IMR-90 (cell line): ENCODE results near the gene PLVAP. TPM values are rescaled to one million over a fixed set of nuclear protein-coding genes. Genes with fewer than 3 reads are reported as not detected.

Experiments
- ATAC-seq: fragments of 200-7000 bp; cut with Tn5 transposase; 2 replicates; pipeline ENCODE4 v1.9.1; 2020; ENCODE audit warnings: low read depth, mild to moderate bottlenecking, moderate library complexity
- BruUV-seq: library from RNA; stranded (reverse); fragments of 400-500 nt; replicated peaks from 2 replicates; lab custom pipeline; 2021; lab: Mats Ljungman, UMichigan
- CTCF ChIA-PET: fragments of 300-600 bp; formaldehyde crosslinking; extraction: SDS; loops from one replicate; lab custom pipeline; 2021; ENCODE audit warnings: antibody characterized with exemption; lab: Yijun Ruan, JAX
- POLR2A ChIA-PET: fragments of 300-600 bp; sonication (Branson Sonifier 250); formaldehyde crosslinking; loops from one replicate; lab custom pipeline; 2022; ENCODE audit warnings: antibody characterized with exemption; ENCODE audit not compliant: unreplicated experiment; lab: Charles Lee
- DNase-seq: peaks from one replicate; pipeline ENCODE4 v3.0.0; 2013
- H2AFZ ChIP-seq: replicated peaks from 2 replicates; pipeline ENCODE3; 2013; ENCODE audit warnings: low read length, mild to moderate bottlenecking; ENCODE audit not compliant: poor library complexity
- H2AK5ac ChIP-seq: 2 replicates; pipeline ENCODE4 v1.6.1; 2013; ENCODE audit warnings: low read depth, low read length, inconsistent platforms
- H2AK9ac ChIP-seq: replicated peaks from 2 replicates; pipeline ENCODE3; 2013; ENCODE audit warnings: mild to moderate bottlenecking, low read depth, low read length, moderate library complexity; ENCODE audit not compliant: poor library complexity
- H2BK120ac ChIP-seq: 2 replicates; pipeline ENCODE4 v1.6.1; 2013; ENCODE audit warnings: low read depth, low read length, inconsistent platforms
- H2BK15ac ChIP-seq: 3 replicates; pipeline ENCODE4 v1.6.1; 2013; ENCODE audit warnings: low read depth, low read length, inconsistent platforms
- H2BK20ac ChIP-seq: 2 replicates; pipeline ENCODE4 v1.6.1; 2013; ENCODE audit warnings: low read depth, mild to moderate bottlenecking, inconsistent platforms, low read length, moderate library complexity
- H2BK5ac ChIP-seq: 2 replicates; pipeline ENCODE4 v1.6.1; 2013; ENCODE audit warnings: mild to moderate bottlenecking, low read depth, low read length, inconsistent platforms; ENCODE audit not compliant: poor library complexity, severe bottlenecking
- H3K14ac ChIP-seq: replicated peaks from 2 replicates; pipeline ENCODE4 v1.6.1; 2013; ENCODE audit warnings: low read depth, low read length, inconsistent platforms
- H3K18ac ChIP-seq: 2 replicates; pipeline ENCODE4 v1.6.1; 2013; ENCODE audit warnings: low read depth, low read length, control low read depth
- H3K23ac ChIP-seq: 2 replicates; pipeline ENCODE4 v1.6.1; 2013; ENCODE audit warnings: low read depth, low read length, inconsistent platforms
- H3K27ac ChIP-seq: 2 replicates; pipeline ENCODE4 v1.5.1; 2013; ENCODE audit warnings: mild to moderate bottlenecking, control low read depth, low read length; ENCODE audit not compliant: insufficient read depth
- H3K27me3 ChIP-seq: 2 replicates; pipeline ENCODE4 v1.6.1; 2013; ENCODE audit warnings: low read length; ENCODE audit not compliant: control insufficient read depth, insufficient read depth
- H3K36me3 ChIP-seq: 2 replicates; pipeline ENCODE4 v1.6.1; 2013; ENCODE audit warnings: low read length, mixed read lengths; ENCODE audit not compliant: control insufficient read depth, insufficient read depth
- H3K4ac ChIP-seq: 2 replicates; pipeline ENCODE4 v1.6.1; 2013; ENCODE audit warnings: low read depth, low read length, inconsistent platforms
- H3K4me1 ChIP-seq: 2 replicates; pipeline ENCODE4 v1.6.1; 2013; ENCODE audit warnings: low read length, mixed read lengths; ENCODE audit not compliant: control insufficient read depth, insufficient read depth
- H3K4me2 ChIP-seq: 2 replicates; pipeline ENCODE4 v1.6.1; 2013; ENCODE audit warnings: low read depth, mild to moderate bottlenecking, control low read depth, low read length, moderate library complexity
- H3K4me3 ChIP-seq: 2 replicates; pipeline ENCODE4 v1.5.1; 2013; ENCODE audit warnings: low read depth, mild to moderate bottlenecking, control low read depth, low read length, moderate library complexity; ENCODE audit not compliant: insufficient read depth
- H3K56ac ChIP-seq: 2 replicates; pipeline ENCODE4 v1.6.1; 2013; ENCODE audit warnings: low read length, inconsistent platforms; ENCODE audit not compliant: insufficient read depth; ENCODE audit errors: extremely low read depth
- H3K79me1 ChIP-seq, 2 experiments: 2 replicates each; pipeline ENCODE4 v1.6.1; 2013; ENCODE audit warnings: low read length in 2 of 2, inconsistent platforms in 1 of 2, low read depth in 1 of 2
- H3K9ac ChIP-seq: 2 replicates; pipeline ENCODE4 v1.6.1; 2013; ENCODE audit warnings: low read depth, low read length, control low read depth
- H3K9me1 ChIP-seq: 2 replicates; pipeline ENCODE4 v1.6.1; 2013; ENCODE audit warnings: low read length, inconsistent platforms; ENCODE audit not compliant: insufficient read depth
- H3K9me3 ChIP-seq: 2 replicates; pipeline ENCODE4 v1.6.1; 2013; ENCODE audit warnings: low read length; ENCODE audit not compliant: control insufficient read depth, insufficient read depth
- H4K20me1 ChIP-seq: 2 replicates; pipeline ENCODE4 v1.6.1; 2013; ENCODE audit warnings: low read length, inconsistent platforms; ENCODE audit not compliant: insufficient read depth
- H4K5ac ChIP-seq: 2 replicates; pipeline ENCODE4 v1.6.1; 2013; ENCODE audit warnings: mild to moderate bottlenecking, low read depth, low read length, control low read depth
- H4K8ac ChIP-seq, 2 experiments: 2 replicates each; pipeline ENCODE4 v1.6.1; 2013; ENCODE audit warnings: low read depth in 2 of 2, low read length in 2 of 2, control low read depth in 1 of 2, inconsistent platforms in 1 of 2
- H4K91ac ChIP-seq: 2 replicates; pipeline ENCODE4 v1.6.1; 2013; ENCODE audit warnings: low read depth, low read length, inconsistent platforms; ENCODE audit not compliant: insufficient read depth
- CEBPB ChIP-seq: IDR thresholded peaks from 2 replicates; pipeline ENCODE4 v1.6.1; 2012; ENCODE audit warnings: low read depth, low read length, improper control_type of control experiment
- CTCF ChIP-seq: conservative IDR thresholded peaks from 2 replicates; pipeline ENCODE4 v1.5.1; 2012; ENCODE audit warnings: mild to moderate bottlenecking, low read depth, low read length, improper control_type of control experiment
- ELK1 ChIP-seq: fragments of 150-350 bp; IDR thresholded peaks from 2 replicates; pipeline ENCODE4 v1.6.1; 2016; ENCODE audit warnings: low read depth, mild to moderate bottlenecking, low read length, moderate library complexity, borderline replicate concordance
- FOS ChIP-seq: fragments of 150-350 bp; IDR thresholded peaks from 2 replicates; pipeline ENCODE4 v1.6.1; 2016; ENCODE audit warnings: low read depth, low read length
- MAZ ChIP-seq: IDR thresholded peaks from 2 replicates; pipeline ENCODE4 v1.6.1; 2012; ENCODE audit warnings: low read depth, mild to moderate bottlenecking, low read length, improper control_type of control experiment, moderate library complexity, borderline replicate concordance
- POLR2A ChIP-seq: IDR thresholded peaks from 2 replicates; pipeline ENCODE4 v1.6.1; 2012; ENCODE audit warnings: mild to moderate bottlenecking, low read depth, low read length
- RAD21 ChIP-seq: IDR thresholded peaks from 2 replicates; pipeline ENCODE4 v1.6.1; 2012; ENCODE audit warnings: low read length, improper control_type of control experiment
- RCOR1 ChIP-seq: IDR thresholded peaks from 2 replicates; pipeline ENCODE4 v1.6.1; 2012; ENCODE audit warnings: mild to moderate bottlenecking, low read length, improper control_type of control experiment; ENCODE audit not compliant: insufficient replicate concordance
- SMC3 ChIP-seq: fragments of 150-350 bp; IDR thresholded peaks from 2 replicates; pipeline ENCODE4 v1.6.1; 2016; ENCODE audit warnings: low read depth, mild to moderate bottlenecking, antibody characterized with exemption, low read length, moderate library complexity
- USF2 ChIP-seq: fragments of 150-350 bp; IDR thresholded peaks from 2 replicates; pipeline ENCODE4 v1.6.1; 2017; ENCODE audit warnings: mild to moderate bottlenecking, antibody characterized with exemption, low read length, low read depth
- WGBS, 2 experiments: methylation state at CpG; one replicate each; pipeline versions ENCODE4 v1.1.5 to v1.1.7; 2013; ENCODE audit warnings: missing lambda C conversion rate in 2 of 2; ENCODE audit not compliant: insufficient read length in 1 of 2; ENCODE audit errors: extremely low coverage in 2 of 2; 5-methylcytosine and 5-hydroxymethylcytosine counted together
- dilution Hi-C: fragments of 300-500 bp; cut with HindIII; formaldehyde crosslinking; loops from one replicate; pipeline ENCODE4 v1.14.3; 2018; ENCODE audit warnings: low sequenced_read_pairs; ENCODE audit not compliant: unreplicated experiment
- in situ Hi-C: fragments of 300-500 bp; cut with MboI; formaldehyde crosslinking; loops from 3 replicates; pipeline ENCODE4 v1.14.3; 2019; ENCODE audit warnings: low sequenced_read_pairs, inconsistent platforms, mixed read lengths
- intact Hi-C: fragments of 100-400 bp; cut with micrococcal nuclease; formaldehyde crosslinking; loops from 2 replicates; pipeline ENCODE4 v1.10.0; 2022
- polyA plus RNA-seq, 3 experiments: library from polyadenylated mRNA; depleted of rRNA; stranded (reverse); fragments of >200 nt; gene quantifications; 2 replicates each; pipeline ENCODE4 v1.2.3, GENCODE V29; 2012; ENCODE audit warnings: low replicate concordance in 1 of 3
- total RNA-seq: library from RNA; depleted of rRNA; stranded (reverse); fragments of >200 nt; gene quantifications from 2 replicates; pipeline ENCODE4 v1.2.3, GENCODE V29; 2012

PLVAP gene
- total and polyA plus RNA-seq, 2 of the 4 experiments (the other 2 are of a cell fraction), result not detected

GRCh38 chr19:17394891-17395415 is 17.8 kb upstream of the PLVAP start:
- H4K91ac ChIP-seq, result no peak overlapping the region
- ATAC-seq (peak; percentile 27), DNase-seq (peak; percentile 53)
- H3K18ac ChIP-seq, result no peak overlapping the region
- no peak overlapping the region for H3K14ac ChIP-seq
- no peak overlapping the region for H3K27ac ChIP-seq
- H4K20me1 ChIP-seq, result no peaks in the 10 kb centered on the region
- 57% methylated on average over 6 of the region's 19 CpGs; no CpG with 5 or more reads in 1 of the 2 experiments for WGBS, 2 experiments
- H4K8ac ChIP-seq, result peak overlapping the region; percentile 29 to 71; a peak in 3 of 4 replicates
- H3K9me3 ChIP-seq, result no peaks in the 10 kb centered on the region
- H3K27me3 ChIP-seq, result peaks cover 2% of the 10 kb centered on the region
- H2AFZ ChIP-seq, result peak overlapping the region; percentile 89
- H4K5ac ChIP-seq, result peak overlapping the region; percentile 74; the same call in 1 of the 2 replicates
- peak overlapping the region; percentile 35; the same call in 1 of the 2 replicates for H3K4ac ChIP-seq
- H3K9ac ChIP-seq, result no peak overlapping the region
- H2BK20ac ChIP-seq, result no peak overlapping the region
- no peak overlapping the region for H3K4me3 ChIP-seq
- H3K4me1 ChIP-seq, result peaks cover 2% of the 10 kb centered on the region; the same call in 1 of the 2 replicates
- in situ Hi-C loops (no loop called here), intact Hi-C loops (loop anchor here (1.0 to 10.0 kb wide), 4 partner anchors 71 to 462 kb away; partner anchors contain the start of genes COLGALT1 and RPL18A), dilution Hi-C loops (no loop called here)
- H3K9me1 ChIP-seq, result no peaks in the 10 kb centered on the region
- H2BK15ac ChIP-seq, result no peak overlapping the region
- H2AK5ac ChIP-seq, result 0 out of 2 replicates have a peak overlapping the region, but pooled peaks have one; percentile 73
- CTCF ChIA-PET, result no interaction called here
- H2BK5ac ChIP-seq, result no peak overlapping the region
- H3K56ac ChIP-seq, result no peak overlapping the region
- H3K4me2 ChIP-seq, result no peak overlapping the region
- H3K36me3 ChIP-seq, result no peaks in the 10 kb centered on the region
- H3K23ac ChIP-seq, result no peak overlapping the region
- no TSS peak for BruUV-seq
- POLR2A ChIA-PET, result no interaction called here
- no peak overlapping the region for H2BK120ac ChIP-seq
- H3K79me1 ChIP-seq, result no peaks in the 10 kb centered on the region
- TF ChIP-seq SMC3 (peak; percentile 64), RAD21 (peak; percentile 77), USF2 (no peak), POLR2A (no peak), FOS (no peak), RCOR1 (peak; percentile 78), ELK1 (no peak), CEBPB (no peak), MAZ (no peak), CTCF (peak; percentile 83)
- peak overlapping the region; percentile 91 for H2AK9ac ChIP-seq
